Stomach (tissue), 4 donors: Measurements from ENCODE around the gene OR2T1.

Source experiments
- POLR2A ChIP-seq, 4 donors: fragments of 450-650 bp; IDR thresholded peaks; one replicate each; pipeline ENCODE4 v1.6.1; 2016; ENCODE audit warnings: antibody characterized with exemption in 4 of 4, control low read depth in 2 of 4, mild to moderate bottlenecking in 1 of 4, moderate library complexity in 1 of 4
- TF ChIP-seq, protein P1 (sequence below), 7 experiments: fragments of 450-650 bp in 4 of 7; fragments of 200-600 bp in 3 of 7; sonication (generic) in 3 of 7; IDR thresholded peaks; one replicate each; pipeline ENCODE4 v1.5.1; 2016 to 2019; ENCODE audit warnings: antibody characterized with exemption in 7 of 7, control low read depth in 2 of 7, mild to moderate bottlenecking in 1 of 7

DNA sequence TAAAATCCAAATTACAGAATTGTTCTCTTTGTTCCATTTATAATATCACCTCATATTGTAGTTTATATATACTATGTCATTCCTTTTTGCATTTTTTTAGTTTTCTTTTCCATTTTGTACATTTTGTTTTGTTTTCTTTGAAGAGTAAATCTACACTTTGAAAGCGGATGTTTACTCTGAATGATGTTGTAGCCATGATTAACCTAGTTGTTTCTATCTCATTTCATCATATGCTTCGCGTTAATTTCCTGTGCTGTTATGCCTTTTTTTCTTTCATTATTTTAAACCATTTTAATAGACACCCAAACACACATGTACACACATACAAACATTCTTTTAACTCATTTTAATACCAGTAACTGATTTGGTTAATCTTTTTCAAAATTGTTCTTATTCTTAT lies 22.0 kb upstream of the OR2T1 start:
- TF ChIP-seq POLR2A (IDR thresholded peaks at IDR 0.05) = no peak
- TF ChIP-seq, protein P1, sequence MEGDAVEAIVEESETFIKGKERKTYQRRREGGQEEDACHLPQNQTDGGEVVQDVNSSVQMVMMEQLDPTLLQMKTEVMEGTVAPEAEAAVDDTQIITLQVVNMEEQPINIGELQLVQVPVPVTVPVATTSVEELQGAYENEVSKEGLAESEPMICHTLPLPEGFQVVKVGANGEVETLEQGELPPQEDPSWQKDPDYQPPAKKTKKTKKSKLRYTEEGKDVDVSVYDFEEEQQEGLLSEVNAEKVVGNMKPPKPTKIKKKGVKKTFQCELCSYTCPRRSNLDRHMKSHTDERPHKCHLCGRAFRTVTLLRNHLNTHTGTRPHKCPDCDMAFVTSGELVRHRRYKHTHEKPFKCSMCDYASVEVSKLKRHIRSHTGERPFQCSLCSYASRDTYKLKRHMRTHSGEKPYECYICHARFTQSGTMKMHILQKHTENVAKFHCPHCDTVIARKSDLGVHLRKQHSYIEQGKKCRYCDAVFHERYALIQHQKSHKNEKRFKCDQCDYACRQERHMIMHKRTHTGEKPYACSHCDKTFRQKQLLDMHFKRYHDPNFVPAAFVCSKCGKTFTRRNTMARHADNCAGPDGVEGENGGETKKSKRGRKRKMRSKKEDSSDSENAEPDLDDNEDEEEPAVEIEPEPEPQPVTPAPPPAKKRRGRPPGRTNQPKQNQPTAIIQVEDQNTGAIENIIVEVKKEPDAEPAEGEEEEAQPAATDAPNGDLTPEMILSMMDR (IDR thresholded peaks at IDR 0.05) = no peak
